ENCODE measurements around the gene TRIM27. TPM values are rescaled to one million over a fixed set of nuclear protein-coding genes. Genes with fewer than 3 reads are reported as not detected.
"Not testable (repeated sequence)": the region's sequence is repeated elsewhere in the genome, so short reads cannot be mapped to it uniquely, and the experiment has no call there.

TRIM27 gene
- 10 to 100 TPM; 11.5 to 13.2 TPM for total RNA-seq
- polyA plus RNA-seq (2013, experiment 1 of 2) = 44.8 TPM
- polyA plus RNA-seq (2013, experiment 2 of 2) = 37.5 TPM
- total RNA-seq = 23.4 to 200 (median 128) reads per million in 172 experiments

GRCh38 chr6:28923318-28924102, at the start of gene TRIM27:
Gene TRIM27, minus strand, starts transcription at chr6:28923985. Its CDS starts 353 bp downstream, at chr6:28923632.
- ATAC-seq (ENCODE audit: poor library complexity) (peak; percentile 78), DNase-seq (peak; percentile 58 to 90 (median 74))
- ChIA-PET POLR2A (interaction anchor here (0.6 to 4.9 kb wide), 27 partner anchors 9 to 1792 kb away, joined by 3 to 78 read pairs (median 5); partner anchors contain the start of gene ZNF311), CTCF (interaction anchor here (0.8 to 3.8 kb wide), 7 partner anchors 19 to 90 kb away, joined by 3 to 25 read pairs (median 4); no protein-coding TSS in a partner anchor)
- Mint-ChIP-seq H3K4me1 (ENCODE audit: low read depth) (peaks cover 42% of the 10 kb centered on the region), H3K9me3 (no peaks in the 10 kb centered on the region), H3K27me3 (no peaks in the 10 kb centered on the region), H3K36me3 (ENCODE audit: low read depth) (peaks cover 44% of the 10 kb centered on the region), H3K4me3 (peak within 1 kb of the TSS; percentile 95), H3K27ac (peak within 1 kb of the TSS; percentile 89)
- intact Hi-C loops (cut with DNase I, micrococcal nuclease) = loop anchor here (1.0 to 5.0 kb wide), 6 partner anchors 17 to 86 kb away; no protein-coding TSS in a partner anchor
- Histone ChIP-seq H3K36me3 (ENCODE audit: insufficient read depth, low read length) (peaks cover 32% of the 10 kb centered on the region), H3K27ac (ENCODE audit: low read depth in 1 of 2, low read length in 2 of 2) (peak within 1 kb of the TSS; percentile 67 to 80), H3K4me3 (ENCODE audit: low read length) (peak within 1 kb of the TSS; percentile 98), H3K4me1 (ENCODE audit: insufficient read depth, low read length) (peaks cover 44% of the 10 kb centered on the region), H3K9me3 (ENCODE audit: control insufficient read depth in 1 of 2, insufficient read depth in 1 of 2, low read length in 2 of 2) (no peaks in the 10 kb centered on the region), H3K27me3 (ENCODE audit: control insufficient read depth in 1 of 2, insufficient read depth in 2 of 2, low read length in 2 of 2) (no peaks in the 10 kb centered on the region)
- TF ChIP-seq CTCF (IDR thresholded peaks at IDR 0.05) = no peak

- CTCF ChIA-PET; ATAC-seq (ENCODE audit: poor library complexity); H3K4me3 ChIP-seq (ENCODE audit: low read length); H3K9me3 Mint-ChIP-seq; H3K27me3 ChIP-seq (ENCODE audit: control insufficient read depth in 1 of 2, insufficient read depth in 2 of 2, low read length in 2 of 2); H3K4me3 Mint-ChIP-seq; H3K36me3 Mint-ChIP-seq (ENCODE audit: low read depth); H3K4me1 Mint-ChIP-seq (ENCODE audit: low read depth); H3K4me1 ChIP-seq (ENCODE audit: insufficient read depth, low read length); H3K27ac Mint-ChIP-seq; H3K27ac ChIP-seq (ENCODE audit: low read depth in 1 of 2, low read length in 2 of 2); H3K36me3 ChIP-seq (ENCODE audit: insufficient read depth, low read length); DNase-seq; POLR2A ChIA-PET; intact Hi-C loops (cut with DNase I, micrococcal nuclease): not testable (repeated sequence)
- peaks cover 25% of the 10 kb centered on the region for H3K27me3 Mint-ChIP-seq
- H3K9me3 ChIP-seq (ENCODE audit: control insufficient read depth in 1 of 2, insufficient read depth in 1 of 2, low read length in 2 of 2) = peaks cover 7 to 12% of the 10 kb centered on the region in 2 experiments
Observed at GRCh38 chr6:28970056-28970455, 46.3 kb upstream of the TRIM27 start.

- Mint-ChIP-seq H3K27me3 (peaks cover 22% of the 10 kb centered on the region), H3K36me3 (ENCODE audit: low read depth) (no peaks in the 10 kb centered on the region), H3K4me1 (ENCODE audit: low read depth) (no peaks in the 10 kb centered on the region), H3K4me3 (no peak overlapping the region), H3K27ac (no peak overlapping the region), H3K9me3 (peaks cover 7% of the 10 kb centered on the region)
- CTCF ChIA-PET = no interaction called here
- TF ChIP-seq CTCF (IDR thresholded peaks at IDR 0.05) = no peak
- Histone ChIP-seq H3K4me3 (ENCODE audit: low read length) (no peak overlapping the region), H3K27ac (ENCODE audit: low read depth in 1 of 2, low read length in 2 of 2) (no peak overlapping the region), H3K36me3 (ENCODE audit: insufficient read depth, low read length) (no peaks in the 10 kb centered on the region), H3K4me1 (ENCODE audit: insufficient read depth, low read length) (no peaks in the 10 kb centered on the region), H3K27me3 (ENCODE audit: control insufficient read depth in 1 of 2, insufficient read depth in 2 of 2, low read length in 2 of 2) (peaks cover 0 to 2% of the 10 kb centered on the region in 2 experiments), H3K9me3 (ENCODE audit: control insufficient read depth in 1 of 2, insufficient read depth in 1 of 2, low read length in 2 of 2) (peaks cover 7 to 12% of the 10 kb centered on the region in 2 experiments)
- POLR2A ChIA-PET = interaction anchor here (1.1 kb wide), 1 partner anchor 22 kb away, joined by 4 read pairs; no protein-coding TSS in a partner anchor
- DNase-seq (no peak), ATAC-seq (ENCODE audit: poor library complexity) (no peak)
- intact Hi-C loops (cut with DNase I, micrococcal nuclease) = no loop called here
Observed at GRCh38 chr6:28969129-28969528, 45.3 kb upstream of the TRIM27 start.

Data from CD4-positive, alpha-beta T cell (primary cell).